B cell (primary cell): ENCODE results near the gene CASK. TPM values are rescaled to one million over a fixed set of nuclear protein-coding genes. Genes with fewer than 3 reads are reported as not detected.

Experiments used
- ATAC-seq: fragments of 200-7000 bp; cut with Tn5 transposase; one replicate; pipeline ENCODE4 v1.10.0; 2021; ENCODE audit warnings: low read depth, mild to moderate bottlenecking, moderate number of reproducible peaks, moderate library complexity
- CTCF ChIA-PET: fragments of 350-600 bp; sonication (Branson Sonifier 250); formaldehyde crosslinking; loops from one replicate; lab custom pipeline; 2021; ENCODE audit warnings: antibody characterized with exemption, inconsistent platforms; lab: Charles Lee
- POLR2A ChIA-PET: fragments of 350-600 bp; sonication (Branson Sonifier 250); formaldehyde crosslinking; loops from one replicate; lab custom pipeline; 2021; ENCODE audit warnings: antibody characterized with exemption; lab: Charles Lee
- DNase-seq: peaks from one replicate; pipeline ENCODE4 v3.0.0; 2013
- H2AFZ ChIP-seq: 2 replicates; pipeline ENCODE4 v1.6.1; 2012; ENCODE audit warnings: mild to moderate bottlenecking, low read depth, low read length; ENCODE audit not compliant: insufficient read depth, poor library complexity, severe bottlenecking
- H3K27ac ChIP-seq, 2 donors: 1 replicate in 1 of 2; 2 replicates in 1 of 2; pipeline ENCODE4 v1.5.1; 2012 to 2013; ENCODE audit warnings: low read length in 2 of 2, mild to moderate bottlenecking in 2 of 2, moderate library complexity in 1 of 2
- H3K27me3 ChIP-seq, 4 experiments: fragments of 200-600 bp in 1 of 4; sonication (generic) in 1 of 4; replicated peaks in 1 of 4; 1 replicate in 2 of 4; 2 replicates in 2 of 4; pipeline versions ENCODE4 v1.6.1 to v1.7.0; 2013 to 2016; ENCODE audit warnings: low read length in 3 of 4, mild to moderate bottlenecking in 2 of 4, mixed read lengths in 1 of 4, moderate library complexity in 1 of 4; ENCODE audit not compliant: insufficient read depth in 4 of 4, control insufficient read depth in 3 of 4; ENCODE audit errors: control extremely low read depth in 1 of 4
- H3K36me3 ChIP-seq, 2 experiments: replicated peaks in 1 of 2; 1 replicate in 1 of 2; 2 replicates in 1 of 2; pipeline versions ENCODE4 v1.6.1 to v1.7.1; 2013; ENCODE audit warnings: low read length in 1 of 2; ENCODE audit not compliant: insufficient read depth in 2 of 2, control insufficient read depth in 1 of 2; ENCODE audit errors: control extremely low read depth in 1 of 2, extremely low read depth in 1 of 2
- H3K4me1 ChIP-seq, 2 donors: fragments of 200-600 bp in 1 of 2; sonication (generic) in 1 of 2; 1 replicate in 1 of 2; 2 replicates in 1 of 2; pipeline versions ENCODE4 v1.5.1 to v1.6.1; 2013 to 2017; ENCODE audit warnings: low read length in 2 of 2; ENCODE audit not compliant: control insufficient read depth in 2 of 2, insufficient read depth in 2 of 2
- H3K4me2 ChIP-seq: replicated peaks from 2 replicates; pipeline ENCODE3; 2012; ENCODE audit warnings: mild to moderate bottlenecking, low read depth, low read length; ENCODE audit not compliant: poor library complexity, severe bottlenecking
- H3K4me3 ChIP-seq, 5 experiments: fragments of 200-600 bp in 1 of 5; sonication (generic) in 1 of 5; 1 replicate in 3 of 5; 2 replicates in 2 of 5; pipeline versions ENCODE4 v1.5.1 to v1.7.0; 2011 to 2016; ENCODE audit warnings: low read length in 4 of 5, mild to moderate bottlenecking in 4 of 5, low read depth in 2 of 5, control low read depth in 1 of 5, moderate library complexity in 1 of 5; ENCODE audit not compliant: insufficient read depth in 1 of 5; ENCODE audit errors: control extremely low read depth in 1 of 5, extremely low read depth in 1 of 5
- H3K79me2 ChIP-seq: fragments of 200-600 bp; sonication (generic); one replicate; pipeline ENCODE4 v1.6.0; 2016; ENCODE audit warnings: low read length; ENCODE audit not compliant: control insufficient read depth, insufficient read depth
- H3K9ac ChIP-seq: fragments of 200-600 bp; sonication (generic); 2 replicates; pipeline ENCODE4 v1.6.1; 2017; ENCODE audit warnings: mild to moderate bottlenecking, low read length, moderate library complexity
- H3K9me3 ChIP-seq, 3 donors: one replicate each; pipeline versions ENCODE4 v1.6.1 to v1.7.1; 2013; ENCODE audit warnings: low read length in 2 of 3; ENCODE audit not compliant: control insufficient read depth in 2 of 3, insufficient read depth in 1 of 3; ENCODE audit errors: control extremely low read depth in 1 of 3
- H4K20me1 ChIP-seq: 2 replicates; pipeline ENCODE4 v1.6.0; 2012; ENCODE audit warnings: mild to moderate bottlenecking, low read length; ENCODE audit not compliant: insufficient read depth, control insufficient read depth, poor library complexity, severe bottlenecking
- H3K27ac Mint-ChIP-seq: one replicate; pipeline ENCODE4 v1.8.0; 2021; ENCODE audit warnings: mixed read lengths
- H3K27me3 Mint-ChIP-seq: one replicate; pipeline ENCODE4 v1.8.0; 2021; ENCODE audit warnings: mixed read lengths
- H3K4me1 Mint-ChIP-seq: one replicate; pipeline ENCODE4 v1.8.0; 2021; ENCODE audit warnings: mixed read lengths
- H3K4me3 Mint-ChIP-seq: one replicate; pipeline ENCODE4 v1.8.0; 2021; ENCODE audit warnings: mixed read lengths
- H3K9me3 Mint-ChIP-seq: one replicate; pipeline ENCODE4 v1.8.0; 2022; ENCODE audit warnings: mixed read lengths; ENCODE audit not compliant: insufficient read depth
- CTCF ChIP-seq: fragments of 200-600 bp; IDR thresholded peaks from one replicate; pipeline ENCODE4 v1.8.0; 2022; ENCODE audit warnings: antibody characterized with exemption, mild to moderate bottlenecking
- EZH2 ChIP-seq: IDR thresholded peaks from 2 replicates; pipeline ENCODE4 v1.6.1; 2012; ENCODE audit warnings: borderline replicate concordance, low read depth, mild to moderate bottlenecking, moderate library complexity, low read length; ENCODE audit not compliant: insufficient read depth, poor library complexity, severe bottlenecking
- WGBS: methylation state at CpG from one replicate; pipeline ENCODE4 v1.1.5; 2013; ENCODE audit warnings: missing lambda C conversion rate; ENCODE audit not compliant: insufficient coverage; 5-methylcytosine and 5-hydroxymethylcytosine counted together
- intact Hi-C: fragments of 100-400 bp; cut with micrococcal nuclease; formaldehyde crosslinking; loops from one replicate; pipeline ENCODE4 v1.10.0; 2022
- polyA plus RNA-seq: library from polyadenylated mRNA; depleted of rRNA; stranded (reverse); fragments of >200 nt; gene quantifications from 2 replicates; pipeline ENCODE4 v1.2.3, GENCODE V29; 2012
- total RNA-seq, 2 donors: library from RNA; stranded (reverse); fragments of 120-200 nt in 1 of 2; gene quantifications; 1 replicate in 1 of 2; 2 replicates in 1 of 2; pipeline versions ENCODE4 v1.2.3 to v1.2.4, GENCODE V29; 2013 to 2022

CASK gene
- total and polyA plus RNA-seq, 2 donors (not counting 1 experiment from before 2014, with no cell fraction given): 14.2 to 50.4 TPM

- ATAC-seq: no peak
These were observed 5.8 kb downstream of the CASK start for GRCh38 chrX:41917517-41917916.

DNA sequence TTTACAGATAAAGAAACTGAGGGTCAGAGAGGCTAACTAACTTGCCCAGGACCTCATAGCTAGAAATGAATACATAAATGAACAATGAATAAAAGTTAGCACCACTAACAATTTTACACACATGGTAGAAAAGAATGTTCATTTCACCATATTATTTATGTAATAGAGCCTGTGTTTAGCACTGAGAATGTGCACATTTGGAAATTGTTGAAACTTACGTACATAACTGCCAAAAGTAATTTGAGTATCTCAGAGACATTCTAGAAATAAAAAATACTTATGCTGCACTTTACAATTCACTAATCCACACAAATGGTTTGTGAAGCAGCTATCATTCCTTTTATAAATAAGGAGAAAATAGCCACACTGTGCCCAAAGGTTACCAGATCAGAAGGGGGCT is 9.9 kb downstream of the CASK start:
- CTCF ChIA-PET: no interaction called here
- no peaks in the 10 kb centered on the region for H3K9me3 ChIP-seq
- DNase-seq: no peak
- H3K27me3 ChIP-seq: no peaks in the 10 kb centered on the region
- H4K20me1 ChIP-seq: peaks cover 6% of the 10 kb centered on the region
- no peaks in the 10 kb centered on the region for H3K36me3 ChIP-seq
- peaks cover 58% of the 10 kb centered on the region for H3K79me2 ChIP-seq
- H2AFZ ChIP-seq: no peak overlapping the region
- intact Hi-C loops: no loop called here
- no CpG with 5 or more reads among the region's 1 CpG for WGBS
- H3K9me3 Mint-ChIP-seq: no peaks in the 10 kb centered on the region
- H3K4me3 Mint-ChIP-seq: no peak overlapping the region
- POLR2A ChIA-PET: no interaction called here
- no peak overlapping the region for H3K27ac ChIP-seq
- H3K4me2 ChIP-seq: no peak overlapping the region
- peaks cover 25% of the 10 kb centered on the region for H3K4me1 Mint-ChIP-seq
- ATAC-seq: no peak
- H3K9ac ChIP-seq: no peak overlapping the region
- H3K4me3 ChIP-seq: no peak overlapping the region
- H3K4me1 ChIP-seq: no peaks in the 10 kb centered on the region
- no peaks in the 10 kb centered on the region for H3K27me3 Mint-ChIP-seq
- no peak overlapping the region for H3K27ac Mint-ChIP-seq
- TF ChIP-seq CTCF: no peak
- TF ChIP-seq EZH2: no peak

More at GRCh38 chrX:41917517-41917916, 5.8 kb downstream of the CASK start:
- ChIA-PET CTCF (no interaction called here), POLR2A (no interaction called here)
- H3K79me2 ChIP-seq: peaks cover 62% of the 10 kb centered on the region
- TF ChIP-seq EZH2 (no peak), CTCF (no peak)
- H3K36me3 ChIP-seq: no peaks in the 10 kb centered on the region
- WGBS: no CpG with 5 or more reads among the region's 5 CpGs
- no peaks in the 10 kb centered on the region for H3K27me3 ChIP-seq
- H3K27ac ChIP-seq: no peak overlapping the region
- H3K4me1 ChIP-seq: peaks cover 3 to 6% of the 10 kb centered on the region in 2 donors
- no peak overlapping the region for H3K4me2 ChIP-seq
- intact Hi-C loops: no loop called here
- H3K4me3 ChIP-seq: no peak overlapping the region
- Mint-ChIP-seq H3K27me3 (no peaks in the 10 kb centered on the region), H3K4me3 (no peak overlapping the region), H3K9me3 (no peaks in the 10 kb centered on the region), H3K4me1 (peaks cover 39% of the 10 kb centered on the region), H3K27ac (no peak overlapping the region)
- H4K20me1 ChIP-seq: peaks cover 6% of the 10 kb centered on the region
- H3K9me3 ChIP-seq: no peaks in the 10 kb centered on the region
- DNase-seq: no peak
- no peak overlapping the region for H3K9ac ChIP-seq
- no peak overlapping the region for H2AFZ ChIP-seq
